Measurements from ENCODE around the gene RRAS2.
"Not testable (repeated sequence)": the region's sequence is repeated elsewhere in the genome, so short reads cannot be mapped to it uniquely, and the experiment has no call there.

The RRAS2 gene

DNA sequence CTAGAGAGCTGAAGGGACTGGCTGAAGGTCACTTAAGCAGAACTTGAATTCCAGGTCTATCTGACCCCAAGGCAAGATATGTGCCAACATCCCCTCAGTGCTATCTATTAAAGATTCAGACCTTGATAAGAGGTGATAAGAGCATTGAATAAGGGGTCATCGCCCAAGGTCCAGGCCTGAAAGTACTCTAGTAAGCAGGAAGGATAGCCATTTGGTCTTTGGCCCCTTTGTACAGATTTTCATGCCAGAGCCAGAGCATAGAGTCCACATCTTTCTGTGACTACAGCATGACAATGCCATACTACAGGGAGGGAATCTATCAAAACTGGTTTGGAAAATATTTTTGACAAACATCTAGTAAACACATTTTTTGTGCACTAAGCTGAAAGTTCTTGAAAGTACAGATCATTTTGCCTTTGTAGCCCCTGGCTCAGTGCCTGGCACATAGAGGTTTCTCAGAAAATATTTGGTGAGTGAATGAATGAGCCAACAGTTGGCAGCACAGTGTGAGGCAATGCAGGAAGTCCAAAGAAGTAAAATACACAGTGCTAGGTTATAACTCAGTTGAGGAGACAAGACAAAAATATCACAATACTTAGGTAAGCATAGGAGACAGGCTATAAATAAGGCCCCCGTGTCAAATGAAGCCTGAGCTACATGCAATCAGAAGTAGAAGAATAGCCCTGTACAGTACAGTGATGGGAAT is 15.1 kb upstream of the RRAS2 start:
- H3K27ac ChIP-seq, result peak overlapping the region; percentile 37
- no peak for DNase-seq (ENCODE audit: low read depth, low spot score)

DNA sequence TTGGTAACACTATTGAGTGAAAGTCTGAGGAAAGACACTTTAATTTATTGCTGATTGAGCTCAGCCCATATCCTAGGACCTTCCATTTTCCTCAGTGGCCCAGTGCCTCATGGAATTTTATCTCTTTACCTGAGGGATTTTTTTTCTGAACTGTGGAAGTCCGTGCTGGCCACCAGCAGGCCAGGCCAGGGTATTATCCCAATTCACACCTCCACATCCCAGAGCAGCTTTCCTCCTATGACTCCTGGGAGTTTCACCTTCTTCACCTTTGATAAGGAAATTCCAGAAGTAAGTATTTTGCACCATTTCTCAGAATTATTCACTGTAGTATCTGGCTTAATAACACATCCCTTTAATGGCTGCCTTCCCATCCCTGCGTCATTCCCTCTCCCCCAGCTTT is 13.0 kb upstream of the RRAS2 start:
- no peak overlapping the region for H3K27ac ChIP-seq
- DNase-seq (ENCODE audit: low read depth, low spot score), result no peak

GRCh38 chr11:14371249-14371648 is 12.3 kb upstream of the RRAS2 start:
- DNase-seq (ENCODE audit: low read depth, low spot score), result no peak
- H3K27ac ChIP-seq, result no peak overlapping the region

DNA sequence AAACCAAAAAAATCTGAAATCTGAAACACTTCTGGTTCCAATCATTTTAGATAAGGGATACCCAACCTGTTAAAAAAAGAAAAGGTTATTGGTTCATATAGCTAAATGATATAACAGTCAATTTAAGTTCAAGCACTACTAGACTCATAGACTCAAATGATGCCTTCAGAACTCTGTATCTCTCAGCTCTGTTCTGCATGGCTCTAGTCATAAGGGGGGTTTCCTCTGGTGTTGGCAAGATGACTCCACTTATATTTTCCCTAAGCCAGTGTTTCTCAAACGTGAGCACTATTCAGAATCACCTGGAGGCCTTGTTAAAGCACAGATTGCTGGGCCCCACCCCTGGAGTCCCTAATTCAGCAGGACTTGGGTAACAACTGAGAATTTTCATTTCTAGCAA is 11.5 kb upstream of the RRAS2 start:
- DNase-seq (ENCODE audit: low read depth, low spot score), result no peak
- no peak overlapping the region for H3K27ac ChIP-seq

GRCh38 chr11:14369598-14369997 is 10.6 kb upstream of the RRAS2 start:
- H3K27ac ChIP-seq, result no peak overlapping the region
- DNase-seq (ENCODE audit: low read depth, low spot score), result no peak

- no peak for DNase-seq (ENCODE audit: low read depth, low spot score)
- H3K27ac ChIP-seq, result no peak overlapping the region
Measured at GRCh38 chr11:14366936-14367335, 8.0 kb upstream of the RRAS2 start.

DNA sequence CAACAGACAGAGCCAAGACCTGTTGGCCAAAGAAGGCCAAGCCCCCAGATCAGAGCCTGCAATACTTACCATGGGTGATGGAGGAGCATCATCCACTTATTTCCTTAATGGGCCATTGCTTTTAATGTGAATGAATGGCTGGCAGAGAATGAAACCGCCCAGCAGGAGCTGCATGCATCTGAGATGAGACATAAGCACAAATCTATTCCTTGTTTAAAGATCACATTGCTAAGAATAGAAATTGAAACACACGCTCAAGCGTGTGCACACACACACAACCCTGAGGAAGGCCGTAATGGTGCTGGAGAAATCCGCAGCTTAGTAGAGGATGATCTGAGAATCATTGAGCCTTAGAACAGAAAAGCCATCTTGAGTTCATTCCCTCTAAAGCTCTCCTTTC is 5.3 kb upstream of the RRAS2 start:
- no peak overlapping the region for H3K27ac ChIP-seq
- DNase-seq (ENCODE audit: low read depth, low spot score), result no peak

- no peak overlapping the region for H3K27ac ChIP-seq
- no peak for DNase-seq (ENCODE audit: low read depth, low spot score)
Measured at GRCh38 chr11:14362611-14363010, 3.6 kb upstream of the RRAS2 start.

GRCh38 chr11:14361951-14362350 is 3.0 kb upstream of the RRAS2 start:
- no peak for DNase-seq (ENCODE audit: low read depth, low spot score)

GRCh38 chr11:14360976-14361375 is 2.0 kb upstream of the RRAS2 start:
- H3K27ac ChIP-seq, result no peak overlapping the region
- no peak for DNase-seq (ENCODE audit: low read depth, low spot score)

More at GRCh38 chr11:14361951-14362350, 3.0 kb upstream of the RRAS2 start:
- no peak overlapping the region for H3K27ac ChIP-seq

DNA sequence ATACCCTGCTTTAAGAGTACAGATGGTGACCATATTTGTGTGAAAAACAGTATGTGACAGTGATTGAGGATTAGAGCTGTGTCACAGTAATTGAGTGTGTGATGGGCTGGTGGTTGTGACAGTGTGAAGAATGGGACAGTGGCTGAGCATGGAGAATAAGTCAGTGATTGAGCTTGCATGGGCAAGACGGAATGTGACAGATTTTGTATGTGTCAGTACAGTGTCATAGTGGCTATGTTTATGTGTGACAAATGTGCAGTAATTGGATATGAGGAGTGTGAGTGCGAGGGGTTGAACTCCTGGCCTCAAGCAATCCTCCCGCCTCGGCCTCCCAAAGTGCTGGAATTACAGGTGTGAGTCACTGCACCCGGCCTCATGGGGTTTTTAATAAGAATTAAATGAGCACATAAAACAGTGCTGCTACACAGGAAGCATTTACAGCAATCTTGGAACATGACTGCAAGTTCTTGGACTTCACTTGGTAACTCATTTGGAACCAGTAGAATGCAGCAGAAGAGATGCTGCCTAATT is 583 bp upstream of the RRAS2 start:
- DNase-seq (ENCODE audit: low read depth, low spot score), result no peak
- H3K27ac ChIP-seq, result peak overlapping the region; percentile 79

GRCh38 chr11:14357881-14358728 is 878 bp downstream of the RRAS2 start:
- DNase-seq (ENCODE audit: low read depth, low spot score), result no peak
- peak overlapping the region; percentile 79 for H3K27ac ChIP-seq

GRCh38 chr11:14356342-14356741 is 2.6 kb downstream of the RRAS2 start:
- DNase-seq (ENCODE audit: low read depth, low spot score), result no peak
- H3K27ac ChIP-seq, result no peak overlapping the region

DNA sequence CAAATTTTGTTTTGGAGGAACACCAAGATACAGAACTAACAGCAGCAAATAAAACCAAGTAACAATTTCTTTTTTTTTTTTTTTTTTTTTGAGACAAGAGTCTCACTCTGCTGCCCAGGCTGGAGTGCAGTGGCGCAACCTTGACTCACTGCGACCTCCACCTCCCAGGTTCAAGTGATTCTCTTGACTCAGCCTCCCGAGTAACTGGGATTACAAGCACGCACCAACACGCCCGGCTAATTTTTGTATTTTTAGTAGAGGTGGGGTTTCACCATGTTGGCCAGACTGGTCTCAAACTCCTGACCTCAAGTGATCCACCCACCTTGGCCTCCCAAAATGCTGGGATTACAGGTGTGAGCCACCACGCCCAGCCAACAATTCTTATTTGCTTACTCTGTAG is 4.4 kb downstream of the RRAS2 start:
- DNase-seq (ENCODE audit: low read depth, low spot score), result not testable (repeated sequence)

GRCh38 chr11:14350716-14351238 is 8.2 kb downstream of the RRAS2 start:
- DNase-seq (ENCODE audit: low read depth, low spot score), result no peak

More for the DNA sequence above, 4.4 kb downstream of the RRAS2 start:
- not testable (repeated sequence) for H3K27ac ChIP-seq

DNA sequence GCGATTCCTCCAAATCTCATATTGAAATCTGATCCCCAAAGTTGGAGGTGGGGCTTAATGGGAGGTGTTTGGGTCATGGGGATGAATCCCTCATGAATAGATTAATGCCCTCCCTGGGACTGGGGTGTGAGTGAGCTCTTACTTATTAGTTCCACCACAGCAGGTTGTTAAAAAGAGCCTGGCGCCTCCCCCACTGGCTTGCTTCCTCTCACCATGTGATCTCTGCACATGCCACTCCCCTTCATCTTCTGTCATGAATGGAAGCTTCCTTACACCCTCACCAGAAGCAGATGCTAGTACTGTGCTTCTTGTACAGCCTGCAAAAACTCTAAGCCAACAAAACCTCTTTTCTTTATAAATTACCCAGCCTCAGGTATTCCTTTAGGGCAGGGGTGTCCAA is 8.8 kb downstream of the RRAS2 start:
- DNase-seq (ENCODE audit: low read depth, low spot score), result no peak
- no peak overlapping the region for H3K27ac ChIP-seq

More at GRCh38 chr11:14350716-14351238, 8.2 kb downstream of the RRAS2 start:
- no peak overlapping the region for H3K27ac ChIP-seq

DNA sequence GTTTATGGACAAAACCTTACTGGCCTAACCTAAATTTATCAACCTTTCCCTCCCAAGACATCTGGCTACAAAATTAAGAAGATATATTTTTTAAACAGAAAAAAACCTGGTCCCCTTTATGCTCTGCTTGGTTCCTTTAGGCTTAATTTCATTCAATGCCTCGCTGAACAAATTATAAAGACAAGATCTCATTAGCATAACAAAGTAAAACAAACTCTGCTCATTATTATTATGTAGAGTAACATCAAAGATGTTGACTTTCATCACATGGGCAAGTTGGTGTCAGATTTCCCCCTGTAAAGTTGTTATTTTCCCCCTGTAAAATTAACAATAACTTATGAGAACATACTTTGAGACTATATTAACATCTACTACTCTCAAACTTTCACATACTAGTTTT is 11.0 kb downstream of the RRAS2 start:
- H3K27ac ChIP-seq, result no peak overlapping the region
- DNase-seq (ENCODE audit: low read depth, low spot score), result no peak

DNA sequence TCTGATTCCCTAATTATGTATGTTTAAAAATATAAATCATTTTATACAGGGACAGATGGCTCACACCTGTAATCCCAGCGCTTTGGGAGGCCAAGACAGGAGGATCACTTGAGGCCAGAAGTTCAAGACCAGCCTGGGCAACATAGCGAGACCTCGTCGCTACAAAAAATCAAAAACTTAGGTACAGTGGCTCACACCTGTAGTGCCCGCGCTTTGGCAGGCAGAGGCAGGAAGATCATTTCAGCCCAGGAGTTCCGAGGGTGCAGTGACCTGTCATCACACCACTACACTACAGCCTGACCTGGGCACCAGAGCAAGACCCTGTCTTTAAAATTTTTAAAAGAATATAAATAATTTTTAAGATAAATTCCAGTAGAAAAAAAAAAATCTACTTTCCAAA is 11.5 kb downstream of the RRAS2 start:
- DNase-seq (ENCODE audit: low read depth, low spot score), result no peak
- H3K27ac ChIP-seq, result no peak overlapping the region

GRCh38 chr11:14346303-14346955 is 12.6 kb downstream of the RRAS2 start:
- no peak for DNase-seq (ENCODE audit: low read depth, low spot score)
- H3K27ac ChIP-seq, result peak overlapping the region; percentile 18

DNA sequence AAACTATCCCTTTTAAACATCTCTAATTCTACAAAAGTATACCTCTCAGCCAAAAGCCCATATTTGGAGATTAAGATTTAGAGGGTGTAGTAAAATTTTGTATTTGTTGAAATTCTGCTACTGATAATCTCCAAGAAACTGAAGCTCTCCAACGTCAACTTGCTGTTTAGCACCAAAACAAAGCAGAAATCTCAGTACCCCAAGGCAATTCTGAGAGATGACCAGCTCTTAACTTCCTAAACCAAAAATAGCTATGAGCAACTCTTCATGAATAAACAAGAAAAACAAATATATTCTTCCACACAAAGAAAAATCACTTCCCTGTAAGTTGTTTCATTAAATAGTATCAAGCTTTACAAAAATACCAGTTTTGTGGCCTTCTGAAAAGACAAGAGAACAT is 13.3 kb downstream of the RRAS2 start:
- peak overlapping the region; percentile 18 for H3K27ac ChIP-seq
- no peak for DNase-seq (ENCODE audit: low read depth, low spot score)

DNA sequence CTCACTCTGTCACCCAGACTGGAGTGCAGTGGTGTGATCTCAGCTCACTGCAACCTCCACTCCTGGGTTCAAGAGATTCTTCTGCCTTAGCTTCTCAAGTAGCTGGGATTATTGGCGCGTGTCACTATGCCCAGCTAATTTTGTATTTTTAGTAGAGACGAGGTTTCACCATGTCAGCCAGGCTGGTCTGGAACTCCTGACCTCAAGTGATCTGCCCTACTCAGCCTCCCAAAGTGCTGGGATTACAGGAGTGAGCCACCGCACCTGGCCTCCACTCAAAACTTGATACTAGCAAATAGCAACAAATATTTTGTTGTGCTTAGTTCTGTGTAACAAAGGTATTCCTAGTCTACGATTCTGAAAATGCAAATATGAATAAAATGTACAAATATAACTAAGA is 14.0 kb downstream of the RRAS2 start:
- H3K27ac ChIP-seq; DNase-seq (ENCODE audit: low read depth, low spot score): not testable (repeated sequence)
